Kidney glomerular epithelial cell (primary cell): Measurements from ENCODE around the gene DYNLL2.
"Not testable (repeated sequence)": the region's sequence is repeated elsewhere in the genome, so short reads cannot be mapped to it uniquely, and the experiment has no call there.

ENCODE experiments used
- DNase-seq: peaks from one replicate; lab custom pipeline; 2025; lab: John Stamatoyannopoulos, UW

The DYNLL2 gene

DNA sequence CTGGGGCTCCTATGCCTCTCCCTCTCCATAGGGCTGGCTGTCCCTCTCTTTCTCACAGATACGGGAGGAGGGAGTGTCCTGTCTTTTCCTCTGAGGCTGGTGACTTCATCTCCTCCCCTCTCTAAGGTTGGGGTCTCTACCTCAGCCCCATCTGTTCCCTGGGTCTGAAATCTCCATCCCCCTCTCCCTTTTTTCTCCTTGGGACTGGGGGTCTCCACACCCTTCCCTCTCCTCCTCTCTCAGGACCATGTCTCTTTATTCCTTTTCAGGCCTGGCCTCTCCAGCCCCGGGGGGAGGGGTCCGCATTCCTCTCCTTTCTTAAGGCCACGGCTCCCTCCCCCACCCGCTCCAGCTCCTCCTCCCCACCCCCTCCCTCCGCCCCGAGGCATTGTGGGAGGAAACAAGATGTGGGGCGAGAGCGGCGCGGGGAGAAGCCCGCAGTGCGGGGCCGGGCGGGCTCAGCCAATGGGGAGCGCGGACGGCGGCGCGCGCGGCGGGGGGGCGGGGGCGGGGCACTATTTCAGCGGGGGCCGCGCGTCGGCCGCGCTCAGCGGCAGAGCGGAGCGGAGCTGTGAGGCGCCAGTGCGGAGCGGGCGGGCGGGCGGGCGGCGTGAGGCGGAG is at the start of gene DYNLL2:
TSS of gene DYNLL2 (plus strand) at position 550 of the 621 bp plus-strand sequence. CDS start 3,672 bp downstream, outside the sequence.
- peak; percentile 76 for DNase-seq

GRCh38 chr17:58039975-58040374 is 43.2 kb upstream of the DYNLL2 start:
- no peak for DNase-seq

DNA sequence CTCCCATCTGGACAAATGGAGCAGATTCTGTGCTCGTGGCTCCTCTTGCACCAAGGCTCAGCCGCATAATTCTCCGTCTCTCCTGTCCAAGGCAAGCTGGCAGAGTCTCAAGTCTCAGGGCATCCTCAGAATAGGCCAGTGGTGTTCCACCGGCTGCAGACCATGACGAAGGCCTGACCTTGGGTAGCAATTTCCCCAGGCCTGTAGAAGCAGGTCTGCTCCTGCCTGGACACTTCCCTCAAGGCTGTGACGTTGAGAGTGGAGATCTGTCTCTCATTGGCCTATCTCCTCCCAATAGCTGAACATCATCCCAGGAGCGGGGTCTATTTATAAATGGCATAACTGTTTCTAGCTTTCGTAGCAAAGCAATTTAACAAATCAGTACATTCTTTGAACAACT is 42.8 kb upstream of the DYNLL2 start:
- no peak for DNase-seq

- no peak for DNase-seq
Observed at GRCh38 chr17:58041161-58041560, 42.1 kb upstream of the DYNLL2 start.

GRCh38 chr17:58043221-58044181 is 39.7 kb upstream of the DYNLL2 start:
- no peak for DNase-seq

DNA sequence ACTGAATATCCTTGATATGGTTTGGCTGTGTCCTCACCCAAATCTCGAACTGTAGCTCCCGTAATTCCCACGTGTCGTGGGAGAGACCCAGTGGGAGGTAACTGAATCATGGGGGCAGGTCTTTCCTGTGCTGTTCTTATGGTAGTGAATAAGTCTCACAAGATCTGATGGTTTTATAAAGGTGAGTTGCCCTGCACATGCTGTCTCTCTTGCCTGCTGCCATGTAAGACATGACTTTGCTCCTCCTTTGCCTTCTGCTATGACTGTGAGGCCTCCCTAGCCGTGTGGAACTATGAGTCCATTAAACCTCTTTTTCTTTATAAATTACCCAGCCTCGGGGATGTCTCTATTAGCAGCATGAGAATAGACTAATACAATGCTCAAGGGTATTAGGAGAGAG is 39.0 kb upstream of the DYNLL2 start:
- DNase-seq = not testable (repeated sequence)

DNA sequence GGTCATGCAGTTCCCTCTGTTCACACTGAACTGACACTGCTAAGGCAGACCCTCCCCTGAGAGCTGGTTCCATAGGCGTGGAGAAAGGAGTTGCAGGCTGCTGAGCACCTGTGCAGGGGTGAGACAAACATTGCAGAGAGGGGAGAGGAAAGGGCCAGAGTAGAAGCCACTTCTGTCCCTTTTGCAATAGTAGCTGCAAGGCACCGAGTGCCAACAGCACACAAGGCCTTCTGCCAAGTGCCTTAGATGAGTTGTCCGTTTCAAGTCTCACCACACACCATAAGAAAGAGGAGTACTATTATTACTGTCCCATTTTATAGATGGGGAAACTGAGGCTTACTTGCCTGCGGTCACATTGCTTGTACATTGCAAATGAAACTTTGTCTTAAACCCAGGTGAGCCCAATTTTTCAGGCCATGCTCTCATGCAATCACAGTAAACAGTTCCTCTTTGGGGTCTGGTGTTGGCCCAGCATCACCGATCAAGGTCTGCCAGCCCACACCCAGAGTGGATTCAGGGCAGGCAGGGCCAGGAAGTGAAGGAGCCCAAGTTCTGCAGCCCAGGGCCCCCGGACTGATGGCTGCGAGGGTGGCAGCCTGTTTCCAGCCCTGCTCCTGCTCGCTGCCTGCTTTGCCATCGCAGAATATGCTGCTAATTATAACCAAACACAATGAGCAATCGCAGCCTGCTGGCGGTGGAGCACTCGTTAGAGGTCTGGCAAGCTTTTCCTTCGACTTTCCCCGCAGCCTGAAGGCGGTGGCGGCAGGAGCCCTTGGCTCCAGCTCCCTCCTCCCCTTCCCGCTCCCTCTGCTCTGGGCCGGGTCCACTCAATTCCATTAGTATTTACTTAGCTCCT is 36.8 kb upstream of the DYNLL2 start:
- DNase-seq = no peak

DNA sequence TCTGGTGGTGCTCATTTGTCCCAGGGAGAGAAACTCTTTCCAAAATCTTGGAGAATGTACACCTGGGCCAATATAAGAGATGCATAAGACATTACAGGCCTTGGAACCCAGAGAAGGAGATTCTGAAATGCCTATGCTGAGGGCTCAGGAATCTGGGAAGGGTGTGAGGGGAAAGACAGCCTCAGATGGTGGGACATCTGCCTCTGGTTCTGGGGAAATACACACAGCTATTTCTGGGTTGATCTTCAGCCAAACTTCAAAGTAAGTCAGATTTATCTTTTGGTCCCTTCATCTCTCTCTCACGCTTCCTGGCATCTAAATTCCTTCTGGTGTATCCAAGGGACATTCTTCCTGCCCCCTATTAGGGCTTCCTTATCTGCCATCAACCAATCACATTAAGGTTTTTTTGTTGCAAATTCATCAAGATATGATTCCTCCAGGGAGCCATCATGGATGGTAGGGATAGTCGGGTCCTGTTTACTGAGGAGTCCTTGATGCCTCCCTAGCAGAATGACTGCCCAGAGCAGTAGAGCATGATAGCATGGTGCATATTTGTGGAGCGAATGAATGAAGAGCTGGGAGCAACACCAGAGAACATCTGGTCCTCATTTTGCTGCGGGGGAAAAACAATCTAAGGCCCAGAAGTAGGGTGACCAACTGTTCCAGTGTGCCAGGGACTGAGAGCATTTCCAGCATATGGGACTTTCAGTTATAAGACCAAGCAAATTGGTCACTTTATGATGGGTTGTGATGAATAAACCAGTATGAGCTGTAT is 35.7 kb upstream of the DYNLL2 start:
- no peak for DNase-seq

DNA sequence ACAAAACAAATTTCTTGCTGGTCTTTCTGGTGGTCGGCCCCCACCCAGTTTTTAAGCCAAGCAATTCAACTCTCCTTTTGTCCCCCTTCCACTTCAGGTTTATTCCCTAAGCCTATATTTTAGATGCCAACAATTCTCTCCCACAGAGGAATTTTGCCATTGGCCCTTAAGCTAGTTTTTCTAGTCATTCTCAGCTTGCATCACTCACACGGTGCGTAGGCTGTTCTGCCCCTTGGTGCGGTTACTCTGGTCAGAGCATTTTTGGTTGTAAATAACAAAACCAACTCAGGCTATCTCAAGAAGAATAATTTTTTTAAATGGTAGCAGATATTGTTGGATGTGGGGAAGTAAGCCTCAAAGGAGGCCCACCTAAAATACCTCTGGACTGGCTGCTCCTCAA is 33.7 kb upstream of the DYNLL2 start:
- DNase-seq = no peak

- no peak for DNase-seq
Observed at GRCh38 chr17:58050966-58051365, 32.3 kb upstream of the DYNLL2 start.

GRCh38 chr17:58051468-58051867 is 31.8 kb upstream of the DYNLL2 start:
- DNase-seq = no peak

- DNase-seq = no peak
Observed at GRCh38 chr17:58052407-58052806, 30.8 kb upstream of the DYNLL2 start.

- DNase-seq = no peak
Observed at GRCh38 chr17:58052945-58053715, 30.1 kb upstream of the DYNLL2 start.

- DNase-seq = no peak
Observed at GRCh38 chr17:58054641-58055040, 28.6 kb upstream of the DYNLL2 start.

- no peak for DNase-seq
Observed at GRCh38 chr17:58056476-58056875, 26.7 kb upstream of the DYNLL2 start.

GRCh38 chr17:58059141-58059540 is 24.1 kb upstream of the DYNLL2 start:
- DNase-seq = no peak

DNA sequence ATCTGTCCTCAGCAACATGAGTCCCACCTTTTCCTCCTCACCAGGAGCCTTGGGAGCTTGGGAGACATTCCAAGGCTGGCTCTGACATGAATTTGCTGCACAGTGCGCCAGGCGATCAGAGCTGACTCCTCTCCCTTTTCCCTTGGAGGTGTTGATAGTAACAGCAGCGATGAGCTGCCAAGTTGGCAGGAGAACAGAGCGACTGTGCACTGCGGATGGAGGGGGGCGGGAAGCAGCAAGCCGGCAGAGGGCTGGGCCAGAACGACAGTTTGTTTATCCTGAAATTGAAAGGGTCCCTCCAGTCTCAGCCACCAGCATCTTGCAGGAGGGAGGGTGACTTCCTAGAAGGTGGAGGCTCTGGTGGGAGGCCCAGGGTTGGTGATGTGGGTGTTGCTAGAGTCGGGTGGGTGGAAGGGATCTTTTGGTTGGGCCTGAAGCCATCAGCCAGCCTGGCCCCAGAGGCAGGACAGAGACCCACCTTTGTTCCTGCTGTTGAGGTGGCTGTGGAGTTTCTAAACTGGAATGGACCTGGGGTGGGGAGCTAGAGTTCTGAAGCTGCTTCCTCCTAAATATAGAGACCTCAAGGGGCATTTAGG is 22.5 kb upstream of the DYNLL2 start:
- no peak for DNase-seq

- no peak for DNase-seq
Observed at GRCh38 chr17:58061672-58062071, 21.5 kb upstream of the DYNLL2 start.

GRCh38 chr17:58065238-58065637 is 18.0 kb upstream of the DYNLL2 start:
- DNase-seq = no peak

- no peak for DNase-seq
Observed at GRCh38 chr17:58066401-58066800, 16.8 kb upstream of the DYNLL2 start.
